Neural crest cell (in vitro differentiated cells): ENCODE results near the gene FAM168A. TPM values are rescaled to one million over a fixed set of nuclear protein-coding genes. Genes with fewer than 3 reads are reported as not detected.

Source experiments
- DNase-seq: peaks from one replicate; pipeline ENCODE4 v3.0.0; 2021; ENCODE audit warnings: low read depth, mixed read lengths, low spot score
- H3K27ac Mint-ChIP-seq: one replicate; pipeline ENCODE4 v1.8.0; 2021; ENCODE audit warnings: mild to moderate bottlenecking, mixed read lengths; ENCODE audit not compliant: unreplicated experiment
- H3K27me3 Mint-ChIP-seq: 2 replicates; pipeline ENCODE4 v1.8.0; 2021; ENCODE audit warnings: low read depth, mild to moderate bottlenecking, mixed read lengths
- H3K36me3 Mint-ChIP-seq: 2 replicates; pipeline ENCODE4 v1.8.0; 2021; ENCODE audit warnings: low read depth, mild to moderate bottlenecking, mixed read lengths
- H3K4me1 Mint-ChIP-seq: 2 replicates; pipeline ENCODE4 v1.8.0; 2021; ENCODE audit warnings: mixed read lengths
- H3K4me3 Mint-ChIP-seq: one replicate; pipeline ENCODE4 v1.8.0; 2021; ENCODE audit warnings: mild to moderate bottlenecking, mixed read lengths
- H3K9me3 Mint-ChIP-seq: 2 replicates; pipeline ENCODE4 v1.8.0; 2021; ENCODE audit warnings: mixed read lengths
- CTCF ChIP-seq: fragments of 200-600 bp; sonication (generic); conservative IDR thresholded peaks from 2 replicates; pipeline ENCODE4 v1.5.0; 2021; ENCODE audit warnings: antibody characterized with exemption, mild to moderate bottlenecking
- total RNA-seq: library from RNA; stranded (reverse); gene quantifications from 2 replicates; pipeline ENCODE4 v1.2.1, GENCODE V29; 2021

The FAM168A gene
- total RNA-seq, 1 donor from 2014 or later, result 46.6 TPM

GRCh38 chr11:73554671-73555320, 43.1 kb downstream of the FAM168A start:
- no peak for DNase-seq
- H3K36me3 Mint-ChIP-seq, result peaks cover 5% of the 10 kb centered on the region
- H3K27ac Mint-ChIP-seq, result peak overlapping the region; percentile 79

GRCh38 chr11:73553266-73553665, 44.6 kb downstream of the FAM168A start:
- no peak for TF ChIP-seq CTCF
- no peak overlapping the region for H3K27ac Mint-ChIP-seq
- peaks cover 2% of the 10 kb centered on the region for H3K9me3 Mint-ChIP-seq
- H3K4me1 Mint-ChIP-seq, result peaks cover 34% of the 10 kb centered on the region
- no peaks in the 10 kb centered on the region for H3K27me3 Mint-ChIP-seq
- no peak for DNase-seq
- H3K4me3 Mint-ChIP-seq, result no peak overlapping the region
- peaks cover 5% of the 10 kb centered on the region for H3K36me3 Mint-ChIP-seq

More at GRCh38 chr11:73554671-73555320, 43.1 kb downstream of the FAM168A start:
- Mint-ChIP-seq H3K4me3 (no peak overlapping the region), H3K9me3 (peaks cover 2% of the 10 kb centered on the region), H3K4me1 (peaks cover 34% of the 10 kb centered on the region), H3K27me3 (no peaks in the 10 kb centered on the region)
- TF ChIP-seq CTCF, result no peak

- Mint-ChIP-seq H3K27ac (no peak overlapping the region), H3K27me3 (no peaks in the 10 kb centered on the region), H3K9me3 (no peaks in the 10 kb centered on the region), H3K36me3 (peaks cover 2% of the 10 kb centered on the region), H3K4me1 (peaks cover 34% of the 10 kb centered on the region), H3K4me3 (no peak overlapping the region)
- no peak for DNase-seq
- no peak for TF ChIP-seq CTCF
Measured at GRCh38 chr11:73551677-73552076, 46.2 kb downstream of the FAM168A start.

- no peak overlapping the region for H3K27ac Mint-ChIP-seq
- no peaks in the 10 kb centered on the region for H3K36me3 Mint-ChIP-seq
- no peak overlapping the region for H3K4me3 Mint-ChIP-seq
- TF ChIP-seq CTCF, result no peak
- H3K4me1 Mint-ChIP-seq, result peaks cover 20% of the 10 kb centered on the region
- H3K9me3 Mint-ChIP-seq, result no peaks in the 10 kb centered on the region
- DNase-seq, result no peak
- H3K27me3 Mint-ChIP-seq, result no peaks in the 10 kb centered on the region
Measured at GRCh38 chr11:73549376-73549775, 48.5 kb downstream of the FAM168A start.

- no peaks in the 10 kb centered on the region for H3K9me3 Mint-ChIP-seq
- peaks cover 16% of the 10 kb centered on the region for H3K4me1 Mint-ChIP-seq
- TF ChIP-seq CTCF, result no peak
- H3K4me3 Mint-ChIP-seq, result no peak overlapping the region
- no peak overlapping the region for H3K27ac Mint-ChIP-seq
- DNase-seq, result no peak
- H3K36me3 Mint-ChIP-seq, result no peaks in the 10 kb centered on the region
- H3K27me3 Mint-ChIP-seq, result no peaks in the 10 kb centered on the region
Measured at GRCh38 chr11:73547706-73548595, 50.0 kb downstream of the FAM168A start.
